Gastrocnemius medialis (tissue), 4 donors: ENCODE data around the gene CHCHD4.

Experiments used
- CTCF ChIP-seq, 5 experiments: fragments of 450-650 bp in 3 of 5; fragments of 200-600 bp in 2 of 5; sonication (generic) in 2 of 5; IDR thresholded peaks in 4 of 5; conservative IDR thresholded peaks in 1 of 5; 1 replicate in 4 of 5; 2 replicates in 1 of 5; pipeline ENCODE4 v1.5.1; 2016 to 2019; ENCODE audit warnings: antibody characterized with exemption in 5 of 5, mild to moderate bottlenecking in 3 of 5, moderate library complexity in 3 of 5
- POLR2A ChIP-seq, 2 donors: fragments of 450-650 bp; IDR thresholded peaks; one replicate each; pipeline ENCODE4 v1.6.1; 2017; ENCODE audit warnings: antibody characterized with exemption in 2 of 2, mild to moderate bottlenecking in 2 of 2, moderate library complexity in 2 of 2

GRCh38 chr3:14152963-14153355 is 28.3 kb upstream of the CHCHD4 start:
- TF ChIP-seq CTCF (IDR thresholded peaks at IDR 0.05 in 4 of 5, conservative IDR thresholded peaks at IDR 0.05 in 1 of 5): no peak
- no peak for TF ChIP-seq POLR2A (IDR thresholded peaks at IDR 0.05)
